Testis (tissue), 2 donors: ENCODE measurements around the gene DNM3.

Experiments
- CTCF ChIP-seq, 3 experiments: fragments of 450-650 bp in 2 of 3; fragments of 200-600 bp in 1 of 3; sonication (generic) in 1 of 3; IDR thresholded peaks; one replicate each; pipeline ENCODE4 v1.5.1; 2016 to 2019; ENCODE audit warnings: antibody characterized with exemption in 3 of 3, mild to moderate bottlenecking in 2 of 3, moderate library complexity in 1 of 3
- POLR2A ChIP-seq: fragments of 450-650 bp; IDR thresholded peaks from one replicate; pipeline ENCODE4 v1.6.1; 2017; ENCODE audit warnings: antibody characterized with exemption, mild to moderate bottlenecking, moderate library complexity

GRCh38 chr1:172401892-172402291 lies 560.6 kb downstream of the DNM3 start:
- TF ChIP-seq CTCF (IDR thresholded peaks at IDR 0.05): peak in 1 of 3 experiments; percentile 2
- TF ChIP-seq POLR2A: no peak
